Caco-2 (cell line): ENCODE results near the gene CLCA1. TPM values are rescaled to one million over a fixed set of nuclear protein-coding genes. Genes with fewer than 3 reads are reported as not detected.
"Not testable (repeated sequence)": the region's sequence is repeated elsewhere in the genome, so short reads cannot be mapped to it uniquely, and the experiment has no call there.

Source experiments
- BruUV-seq: library from RNA; stranded (reverse); fragments of 400-500 nt; replicated peaks from 2 replicates; lab custom pipeline; 2021; lab: Mats Ljungman, UMichigan
- CTCF ChIA-PET: fragments of 300-600 bp; sonication (Branson Sonifier 250); formaldehyde crosslinking; loops from one replicate; lab custom pipeline; 2022; ENCODE audit warnings: antibody characterized with exemption; lab: Charles Lee
- POLR2A ChIA-PET: fragments of 300-600 bp; sonication (Branson Sonifier 250); formaldehyde crosslinking; loops from one replicate; lab custom pipeline; 2022; ENCODE audit warnings: antibody characterized with exemption; lab: Charles Lee
- DNase-seq, 2 experiments: peaks; one replicate each; pipeline versions ENCODE4 v3.0.0 to v3.0.0-alpha.2; 2020 to 2022
- H3K27me3 ChIP-seq: replicated peaks from 2 replicates; pipeline ENCODE4 v1.6.0; 2011; ENCODE audit warnings: low read length; ENCODE audit not compliant: control insufficient read depth, insufficient read depth
- H3K36me3 ChIP-seq: 2 replicates; pipeline ENCODE4 v1.5.1; 2011; ENCODE audit warnings: low read length; ENCODE audit not compliant: control insufficient read depth, insufficient read depth
- H3K4me1 ChIP-seq: fragments of 250-450 bp; sonication (Bioruptor Pico); 2 replicates; pipeline ENCODE4 v1.5.1; 2020; ENCODE audit warnings: mild to moderate bottlenecking
- H3K4me3 ChIP-seq: 2 replicates; pipeline ENCODE4 v1.5.1; 2011; ENCODE audit warnings: low read depth, mild to moderate bottlenecking, control low read depth, low read length
- H3K9me3 ChIP-seq: fragments of 250-450 bp; sonication (Bioruptor Pico); 2 replicates; pipeline ENCODE4 v1.5.1; 2020; ENCODE audit warnings: mild to moderate bottlenecking, moderate library complexity
- H3K27ac Mint-ChIP-seq: one replicate; pipeline ENCODE4 v1.8.0; 2022; ENCODE audit warnings: mixed read lengths; ENCODE audit not compliant: unreplicated experiment
- H3K27me3 Mint-ChIP-seq: one replicate; pipeline ENCODE4 v1.8.0; 2022; ENCODE audit warnings: mixed read lengths; ENCODE audit not compliant: insufficient read depth, unreplicated experiment
- H3K36me3 Mint-ChIP-seq: one replicate; pipeline ENCODE4 v1.8.0; 2022; ENCODE audit warnings: mild to moderate bottlenecking, mixed read lengths; ENCODE audit not compliant: insufficient read depth, unreplicated experiment
- H3K4me1 Mint-ChIP-seq: one replicate; pipeline ENCODE4 v1.8.0; 2022; ENCODE audit warnings: low read depth, mixed read lengths; ENCODE audit not compliant: unreplicated experiment
- H3K4me3 Mint-ChIP-seq: one replicate; pipeline ENCODE4 v1.8.0; 2022; ENCODE audit warnings: mild to moderate bottlenecking, moderate library complexity, mixed read lengths; ENCODE audit not compliant: unreplicated experiment
- H3K9me3 Mint-ChIP-seq: one replicate; pipeline ENCODE4 v1.8.0; 2022; ENCODE audit warnings: mixed read lengths; ENCODE audit not compliant: unreplicated experiment
- intact Hi-C: fragments of 100-400 bp; cut with micrococcal nuclease; formaldehyde crosslinking; loops from one replicate; pipeline ENCODE4 v1.10.0; 2022; ENCODE audit not compliant: unreplicated experiment
- total RNA-seq: library from RNA; stranded (reverse); gene quantifications from 2 replicates; pipeline ENCODE4 v1.2.3, GENCODE V29; 2022
- TF ChIP-seq, protein P1 (sequence below), 2 experiments: fragments of 200-600 bp in 1 of 2; IDR thresholded peaks; 1 replicate in 1 of 2; 2 replicates in 1 of 2; pipeline versions ENCODE4 v1.5.1 to v1.8.0; 2011 to 2022; ENCODE audit warnings: antibody characterized with exemption in 1 of 2, control low read depth in 1 of 2, inconsistent platforms in 1 of 2, low read depth in 1 of 2, low read length in 1 of 2, mild to moderate bottlenecking in 1 of 2, moderate library complexity in 1 of 2; ENCODE audit not compliant: insufficient read depth in 1 of 2, severe bottlenecking in 1 of 2, unreplicated experiment in 1 of 2

Gene CLCA1
- total RNA-seq, 1 experiment from 2014 or later = not detected

DNA sequence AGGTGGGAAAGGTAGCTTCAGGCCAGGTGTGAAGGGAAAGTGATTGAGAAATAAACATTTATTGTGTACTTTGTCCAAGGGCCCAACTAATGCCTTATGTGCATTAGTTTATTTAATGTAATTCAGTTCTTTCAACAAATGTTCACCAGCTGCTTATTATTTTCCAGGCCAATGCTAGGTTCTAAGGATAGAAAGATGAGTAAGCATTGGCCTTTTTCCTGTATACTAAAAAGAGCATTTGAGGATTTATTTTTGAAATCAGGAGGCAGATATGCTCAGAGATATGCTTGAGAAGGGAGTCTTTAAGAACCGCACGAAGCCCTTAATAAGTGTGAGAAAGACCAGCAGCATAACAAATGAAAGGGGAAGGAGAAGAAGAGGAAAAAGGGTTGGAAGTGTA, 32.0 kb downstream of the CLCA1 start:
- H3K27ac Mint-ChIP-seq = no peak overlapping the region
- intact Hi-C loops = loop anchor here (5.0 kb wide), 3 partner anchors 82 to 467 kb away; no protein-coding TSS in a partner anchor

DNA sequence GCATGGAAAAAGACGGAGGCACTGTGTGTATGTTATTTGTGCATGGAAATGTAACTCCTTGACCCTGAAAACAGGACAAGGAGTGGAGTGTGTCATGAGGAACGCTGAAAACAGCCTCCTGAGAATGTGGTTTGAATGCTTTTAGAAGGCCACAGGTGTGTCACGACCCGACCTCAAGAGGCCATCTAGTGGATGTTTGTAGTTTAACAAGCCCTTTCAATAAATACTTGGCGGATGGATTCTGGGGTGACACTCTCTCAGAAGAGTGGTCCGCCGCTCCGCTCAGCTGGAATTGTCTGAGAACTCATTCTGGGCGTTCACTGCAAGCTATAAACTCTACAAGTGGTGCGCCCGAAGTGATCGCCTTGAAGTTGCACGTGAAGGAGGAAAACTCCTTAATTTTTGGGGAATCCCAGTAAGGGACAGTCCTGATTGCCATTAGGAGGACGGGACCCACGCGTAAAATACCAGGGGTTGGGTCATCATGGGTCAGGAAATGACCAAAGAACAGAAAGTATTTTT, 33.5 kb downstream of the CLCA1 start:
- peak; percentile 54 to 59 for DNase-seq
- H3K4me1 Mint-ChIP-seq, H3K36me3 ChIP-seq, POLR2A ChIA-PET, H3K9me3 Mint-ChIP-seq, H3K27me3 Mint-ChIP-seq, H3K4me1 ChIP-seq, BruUV-seq, H3K36me3 Mint-ChIP-seq, H3K9me3 ChIP-seq, H3K27me3 ChIP-seq: not testable (repeated sequence)
- H3K4me3 ChIP-seq = peak overlapping the region; percentile 42
- Mint-ChIP-seq H3K4me3 (peak overlapping the region; percentile 86), H3K27ac (peak overlapping the region; percentile 88)
- CTCF ChIA-PET = interaction anchor here (0.6 to 1.5 kb wide), 2 partner anchors 108 to 204 kb away, joined by 4 to 5 read pairs; no protein-coding TSS in a partner anchor
- intact Hi-C loops = loop anchor here (1.0 to 5.0 kb wide), 7 partner anchors 28 to 465 kb away; no protein-coding TSS in a partner anchor
- TF ChIP-seq, protein P1, sequence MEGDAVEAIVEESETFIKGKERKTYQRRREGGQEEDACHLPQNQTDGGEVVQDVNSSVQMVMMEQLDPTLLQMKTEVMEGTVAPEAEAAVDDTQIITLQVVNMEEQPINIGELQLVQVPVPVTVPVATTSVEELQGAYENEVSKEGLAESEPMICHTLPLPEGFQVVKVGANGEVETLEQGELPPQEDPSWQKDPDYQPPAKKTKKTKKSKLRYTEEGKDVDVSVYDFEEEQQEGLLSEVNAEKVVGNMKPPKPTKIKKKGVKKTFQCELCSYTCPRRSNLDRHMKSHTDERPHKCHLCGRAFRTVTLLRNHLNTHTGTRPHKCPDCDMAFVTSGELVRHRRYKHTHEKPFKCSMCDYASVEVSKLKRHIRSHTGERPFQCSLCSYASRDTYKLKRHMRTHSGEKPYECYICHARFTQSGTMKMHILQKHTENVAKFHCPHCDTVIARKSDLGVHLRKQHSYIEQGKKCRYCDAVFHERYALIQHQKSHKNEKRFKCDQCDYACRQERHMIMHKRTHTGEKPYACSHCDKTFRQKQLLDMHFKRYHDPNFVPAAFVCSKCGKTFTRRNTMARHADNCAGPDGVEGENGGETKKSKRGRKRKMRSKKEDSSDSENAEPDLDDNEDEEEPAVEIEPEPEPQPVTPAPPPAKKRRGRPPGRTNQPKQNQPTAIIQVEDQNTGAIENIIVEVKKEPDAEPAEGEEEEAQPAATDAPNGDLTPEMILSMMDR (IDR thresholded peaks at IDR 0.05; ENCODE audit: insufficient read depth in 1 of 2, low read depth in 1 of 2, low read length in 1 of 2, severe bottlenecking in 1 of 2, unreplicated experiment in 1 of 2) = peak; percentile 23 to 33

More for the DNA sequence above, 32.0 kb downstream of the CLCA1 start:
- Histone ChIP-seq H3K27me3 (no peaks in the 10 kb centered on the region), H3K9me3 (no peaks in the 10 kb centered on the region), H3K4me3 (no peak overlapping the region), H3K36me3 (no peaks in the 10 kb centered on the region), H3K4me1 (peaks cover 10% of the 10 kb centered on the region; the same call in 1 of the 2 replicates)
- no peaks in the 10 kb centered on the region for H3K36me3 Mint-ChIP-seq
- no peak for DNase-seq
- no peaks in the 10 kb centered on the region for H3K4me1 Mint-ChIP-seq
- H3K9me3 Mint-ChIP-seq = no peaks in the 10 kb centered on the region
- POLR2A ChIA-PET = no interaction called here
- no peak overlapping the region for H3K4me3 Mint-ChIP-seq
- H3K27me3 Mint-ChIP-seq = no peaks in the 10 kb centered on the region
- CTCF ChIA-PET = no interaction called here
- no TSS peak for BruUV-seq
- TF ChIP-seq, protein P1 (IDR thresholded peaks at IDR 0.05; ENCODE audit: insufficient read depth in 1 of 2, low read depth in 1 of 2, low read length in 1 of 2, severe bottlenecking in 1 of 2, unreplicated experiment in 1 of 2) = no peak

DNA sequence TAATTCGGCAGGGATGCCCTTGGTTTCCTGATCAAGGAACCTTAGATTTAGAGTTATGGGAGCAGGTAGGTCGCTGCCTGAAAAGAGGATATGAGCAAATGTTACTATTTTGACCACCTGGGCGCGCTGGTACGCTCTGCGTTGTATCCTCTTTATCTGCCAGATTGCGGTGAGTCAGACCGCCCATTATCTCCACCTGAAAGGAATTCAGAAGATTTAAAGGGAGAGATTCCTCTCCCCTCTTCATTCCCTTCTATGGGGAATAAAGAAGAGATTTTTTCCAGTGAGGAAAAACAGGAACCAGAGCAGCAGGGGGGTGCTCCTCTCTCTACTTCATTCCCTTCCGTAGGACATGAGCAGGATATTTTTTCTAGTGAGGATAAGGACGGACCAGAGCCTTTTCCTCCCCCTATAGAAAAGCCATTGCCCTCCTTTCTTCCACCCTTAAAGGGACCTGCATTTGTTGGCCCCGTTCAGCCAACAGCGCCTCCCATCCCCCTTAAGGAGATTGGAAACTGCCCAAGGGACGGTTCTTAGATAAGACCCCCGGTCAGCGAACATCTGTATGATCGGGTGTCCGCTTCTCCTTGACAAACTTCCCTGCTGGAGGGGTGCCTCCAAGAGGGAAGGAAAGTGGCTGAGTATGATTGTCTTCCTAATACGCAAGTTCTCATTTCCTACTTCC, 34.1 kb downstream of the CLCA1 start:
- TF ChIP-seq, protein P1 (IDR thresholded peaks at IDR 0.05; ENCODE audit: insufficient read depth in 1 of 2, low read depth in 1 of 2, low read length in 1 of 2, severe bottlenecking in 1 of 2, unreplicated experiment in 1 of 2) = peak; percentile 4 to 25
- peak overlapping the region; percentile 86 for H3K4me3 Mint-ChIP-seq
- no peaks in the 10 kb centered on the region for H3K36me3 Mint-ChIP-seq
- Histone ChIP-seq H3K4me3 (peak overlapping the region; percentile 42), H3K27me3 (no peaks in the 10 kb centered on the region), H3K4me1 (peaks cover 10% of the 10 kb centered on the region; the same call in 1 of the 2 replicates), H3K36me3 (no peaks in the 10 kb centered on the region), H3K9me3 (no peaks in the 10 kb centered on the region)
- no TSS peak for BruUV-seq
- H3K4me1 Mint-ChIP-seq = peaks cover 4% of the 10 kb centered on the region
- DNase-seq = peak; percentile 72 to 82
- CTCF ChIA-PET = interaction anchor here (0.6 to 1.5 kb wide), 2 partner anchors 108 to 203 kb away, joined by 4 to 5 read pairs; no protein-coding TSS in a partner anchor
- intact Hi-C loops = loop anchor here (1.0 to 5.0 kb wide), 7 partner anchors 29 to 464 kb away; no protein-coding TSS in a partner anchor
- H3K27ac Mint-ChIP-seq = peak overlapping the region; percentile 88
- H3K27me3 Mint-ChIP-seq = no peaks in the 10 kb centered on the region
- POLR2A ChIA-PET = no interaction called here
- H3K9me3 Mint-ChIP-seq = no peaks in the 10 kb centered on the region
